Measurements from ENCODE around the gene FDXACB1. TPM values are rescaled to one million over a fixed set of nuclear protein-coding genes. Genes with fewer than 3 reads are reported as not detected.

FDXACB1 gene
- total and polyA plus RNA-seq, 4 donors = 0.95 to 2.3 (median 1.3) TPM

- Histone ChIP-seq H3K36me3 (ENCODE audit: control insufficient read depth in 4 of 4, insufficient read depth in 3 of 4, low read depth in 1 of 4, low read length in 3 of 4) (peaks cover 6 to 17% (median 10%) of the 10 kb centered on the region in 4 donors), H3K27ac (ENCODE audit: low read depth in 1 of 2, low read length in 2 of 2) (no peak overlapping the region), H3K9me3 (ENCODE audit: control insufficient read depth in 4 of 4, low read length in 3 of 4) (no peaks in the 10 kb centered on the region), H3K9ac (ENCODE audit: low read depth in 1 of 2, low read length in 2 of 2) (no peak overlapping the region), H3K27me3 (ENCODE audit: control insufficient read depth in 4 of 4, insufficient read depth in 4 of 4, low read length in 3 of 4) (no peaks in the 10 kb centered on the region), H3K4me3 (ENCODE audit: low read depth in 1 of 3, low read length in 3 of 3) (no peak overlapping the region), H3K4me1 (ENCODE audit: control insufficient read depth in 4 of 4, insufficient read depth in 4 of 4, low read length in 3 of 4) (peaks cover 0 to 17% (median 13%) of the 10 kb centered on the region in 4 donors)
- TF ChIP-seq RAD21 (IDR thresholded peaks at IDR 0.05) (no peak), CTCF (IDR thresholded peaks at IDR 0.05; ENCODE audit: low read depth, low read length, missing input control) (no peak), FOXA2 (IDR thresholded peaks at IDR 0.05) (no peak), NR2F2 (IDR thresholded peaks at IDR 0.05) (no peak), TAF1 (conservative IDR thresholded peaks at IDR 0.05) (no peak), MAX (IDR thresholded peaks at IDR 0.05) (no peak), ATF3 (IDR thresholded peaks at IDR 0.05) (no peak)
- 99% methylated on average over 1 of the region's 1 CpG for whole genome bisulfite sequencing
- DNase-seq (ENCODE audit: low spot score) = no peak
Measured at GRCh38 chr11:111870113-111870512, 8.9 kb downstream of the FDXACB1 start.

GRCh38 chr11:111860257-111860656 is 18.7 kb downstream of the FDXACB1 start:
- WGBS = 30% methylated on average over 3 of the region's 3 CpGs
- no peak overlapping the region for H3K27ac ChIP-seq (ENCODE audit: low read depth in 1 of 2, low read length in 2 of 2)
- H3K9me3 ChIP-seq (ENCODE audit: control insufficient read depth in 4 of 4, low read length in 3 of 4) = no peaks in the 10 kb centered on the region
- DNase-seq (ENCODE audit: low spot score) = no peak
- H3K4me1 ChIP-seq (ENCODE audit: control insufficient read depth in 4 of 4, insufficient read depth in 4 of 4, low read length in 3 of 4) = peaks cover 0 to 16% (median 10%) of the 10 kb centered on the region in 4 donors
- no peaks in the 10 kb centered on the region for H3K27me3 ChIP-seq (ENCODE audit: control insufficient read depth in 4 of 4, insufficient read depth in 4 of 4, low read length in 3 of 4)
- H3K36me3 ChIP-seq (ENCODE audit: control insufficient read depth in 4 of 4, insufficient read depth in 3 of 4, low read depth in 1 of 4, low read length in 3 of 4) = peaks cover 0 to 12% (median 5%) of the 10 kb centered on the region in 4 donors
- no peak overlapping the region for H3K9ac ChIP-seq (ENCODE audit: low read depth in 1 of 2, low read length in 2 of 2)
- TF ChIP-seq GABPA (IDR thresholded peaks at IDR 0.05 in 1 of 2, conservative IDR thresholded peaks at IDR 0.05 in 1 of 2) = no peak
- TF ChIP-seq MAX (IDR thresholded peaks at IDR 0.05) = no peak
- peak; percentile 52 for TF ChIP-seq ZBTB33 (IDR thresholded peaks at IDR 0.05)
- TF ChIP-seq SP1 (IDR thresholded peaks at IDR 0.05) = peak; percentile 76
- TF ChIP-seq FOXA2 (IDR thresholded peaks at IDR 0.05) = peak; percentile 36
- TF ChIP-seq YY1 (IDR thresholded peaks at IDR 0.05) = peak; percentile 70
- peak; percentile 24 to 37 for TF ChIP-seq RAD21 (IDR thresholded peaks at IDR 0.05)
- TF ChIP-seq NR2F2 (IDR thresholded peaks at IDR 0.05) = no peak
- TF ChIP-seq FOXA1 (IDR thresholded peaks at IDR 0.05) = peak; percentile 64
- TF ChIP-seq REST (IDR thresholded peaks at IDR 0.05) = peak; percentile 49
- peak; percentile 51 to 75 for TF ChIP-seq HNF4A (conservative IDR thresholded peaks at IDR 0.05)
- peak in 1 of 2 donors; percentile 67 for TF ChIP-seq JUND (IDR thresholded peaks at IDR 0.05)
- no peak for TF ChIP-seq ATF3 (IDR thresholded peaks at IDR 0.05)
- TF ChIP-seq RXRA (IDR thresholded peaks at IDR 0.05) = peak; percentile 98 to 99
- TF ChIP-seq EGR1 (IDR thresholded peaks at IDR 0.05; ENCODE audit: low read depth in 2 of 2) = peak in 1 of 2 donors; percentile 13
- no peak for TF ChIP-seq TAF1 (conservative IDR thresholded peaks at IDR 0.05)
- no peak for TF ChIP-seq HNF4G (IDR thresholded peaks at IDR 0.05)
- TF ChIP-seq CTCF (IDR thresholded peaks at IDR 0.05; ENCODE audit: low read depth, low read length, missing input control) = no peak
- H3K4me3 ChIP-seq (ENCODE audit: low read depth in 1 of 3, low read length in 3 of 3) = no peak overlapping the region

Measured in liver (tissue), 9 donors.